Fibroblast of pulmonary artery (primary cell): ENCODE data around the gene POU3F1.
A peak's percentile ranks its signal among the peaks of the same experiment; 100 is the strongest.

ENCODE experiments used
- DNase-seq: peaks from one replicate; pipeline ENCODE4 v3.0.0-alpha.2; 2010; ENCODE audit warnings: low read depth
- H3K4me3 ChIP-seq: replicated peaks from 2 replicates; pipeline ENCODE4 v1.5.1; 2011; ENCODE audit warnings: low read depth, mild to moderate bottlenecking, control low read depth, low read length, moderate library complexity
- TF ChIP-seq, protein P1 (sequence below): IDR thresholded peaks from 2 replicates; pipeline ENCODE4 v1.5.1; 2011; ENCODE audit warnings: mild to moderate bottlenecking, control low read depth, low read length, inconsistent platforms; ENCODE audit errors: missing control alignments

POU3F1 gene

DNA sequence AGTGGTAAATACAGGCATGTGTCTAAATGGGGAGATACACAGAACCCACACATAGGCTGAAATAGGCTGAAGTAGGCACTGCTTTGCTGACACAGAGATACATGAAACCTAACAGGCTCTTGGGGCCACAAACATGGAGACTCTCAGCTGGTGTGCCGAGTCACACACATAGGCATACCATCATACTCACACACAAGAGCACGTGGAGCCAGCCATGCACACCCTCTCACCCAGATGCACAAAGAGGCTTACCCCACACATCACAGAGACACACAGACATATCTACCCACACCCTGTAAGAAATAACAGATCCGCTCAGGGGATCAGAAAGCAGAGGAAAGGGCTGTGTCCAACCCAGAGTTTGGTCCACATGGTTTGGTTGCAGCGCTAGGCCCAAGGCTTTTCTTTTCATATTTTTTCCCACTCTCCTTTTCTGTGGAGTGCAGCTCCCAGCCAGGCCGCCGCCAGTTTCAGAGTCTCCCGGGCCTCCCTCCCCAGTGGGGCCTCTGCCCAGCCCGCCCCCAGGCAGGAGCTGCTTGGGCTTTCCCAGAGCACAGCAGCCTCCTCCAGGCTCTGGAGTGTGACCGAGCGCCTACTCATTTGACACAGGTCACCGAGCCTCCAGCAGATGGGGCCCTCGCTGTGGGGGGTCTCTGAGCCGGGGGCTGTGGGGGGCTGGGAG lies 3.9 kb upstream of the POU3F1 start:
- DNase-seq: no peak
- H3K4me3 ChIP-seq: no peak overlapping the region
- TF ChIP-seq, protein P1, sequence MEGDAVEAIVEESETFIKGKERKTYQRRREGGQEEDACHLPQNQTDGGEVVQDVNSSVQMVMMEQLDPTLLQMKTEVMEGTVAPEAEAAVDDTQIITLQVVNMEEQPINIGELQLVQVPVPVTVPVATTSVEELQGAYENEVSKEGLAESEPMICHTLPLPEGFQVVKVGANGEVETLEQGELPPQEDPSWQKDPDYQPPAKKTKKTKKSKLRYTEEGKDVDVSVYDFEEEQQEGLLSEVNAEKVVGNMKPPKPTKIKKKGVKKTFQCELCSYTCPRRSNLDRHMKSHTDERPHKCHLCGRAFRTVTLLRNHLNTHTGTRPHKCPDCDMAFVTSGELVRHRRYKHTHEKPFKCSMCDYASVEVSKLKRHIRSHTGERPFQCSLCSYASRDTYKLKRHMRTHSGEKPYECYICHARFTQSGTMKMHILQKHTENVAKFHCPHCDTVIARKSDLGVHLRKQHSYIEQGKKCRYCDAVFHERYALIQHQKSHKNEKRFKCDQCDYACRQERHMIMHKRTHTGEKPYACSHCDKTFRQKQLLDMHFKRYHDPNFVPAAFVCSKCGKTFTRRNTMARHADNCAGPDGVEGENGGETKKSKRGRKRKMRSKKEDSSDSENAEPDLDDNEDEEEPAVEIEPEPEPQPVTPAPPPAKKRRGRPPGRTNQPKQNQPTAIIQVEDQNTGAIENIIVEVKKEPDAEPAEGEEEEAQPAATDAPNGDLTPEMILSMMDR: no peak

DNA sequence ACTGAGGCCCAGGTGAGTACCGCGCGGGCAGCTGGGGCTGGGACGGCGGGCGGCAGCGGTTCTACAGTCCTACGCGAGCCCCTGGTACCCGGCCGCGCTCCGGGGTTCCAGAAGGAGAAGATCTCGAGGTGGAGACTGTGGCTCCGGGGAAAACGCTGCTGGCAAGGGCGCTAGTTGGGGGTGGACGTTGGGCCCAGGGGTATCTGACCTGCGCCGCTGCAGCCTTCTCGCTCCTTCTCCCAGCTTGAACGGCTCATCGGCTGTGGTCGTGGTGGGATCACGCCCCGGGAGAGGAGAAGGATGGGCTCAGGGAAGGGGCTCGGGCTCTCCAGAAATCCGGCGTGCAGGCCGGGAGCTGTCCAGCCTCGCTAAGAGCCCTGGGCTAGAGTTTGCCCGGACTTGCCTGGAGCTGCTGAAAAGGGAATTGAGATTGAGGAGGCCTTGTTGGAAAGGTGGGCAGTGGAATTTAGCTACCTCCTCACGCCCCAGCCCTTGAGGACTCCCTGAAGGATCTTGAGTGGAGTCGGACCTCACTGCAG lies 1.1 kb upstream of the POU3F1 start:
- TF ChIP-seq, protein P1: no peak
- peak; percentile 49 for DNase-seq
- peak overlapping the region; percentile 50 for H3K4me3 ChIP-seq

DNA sequence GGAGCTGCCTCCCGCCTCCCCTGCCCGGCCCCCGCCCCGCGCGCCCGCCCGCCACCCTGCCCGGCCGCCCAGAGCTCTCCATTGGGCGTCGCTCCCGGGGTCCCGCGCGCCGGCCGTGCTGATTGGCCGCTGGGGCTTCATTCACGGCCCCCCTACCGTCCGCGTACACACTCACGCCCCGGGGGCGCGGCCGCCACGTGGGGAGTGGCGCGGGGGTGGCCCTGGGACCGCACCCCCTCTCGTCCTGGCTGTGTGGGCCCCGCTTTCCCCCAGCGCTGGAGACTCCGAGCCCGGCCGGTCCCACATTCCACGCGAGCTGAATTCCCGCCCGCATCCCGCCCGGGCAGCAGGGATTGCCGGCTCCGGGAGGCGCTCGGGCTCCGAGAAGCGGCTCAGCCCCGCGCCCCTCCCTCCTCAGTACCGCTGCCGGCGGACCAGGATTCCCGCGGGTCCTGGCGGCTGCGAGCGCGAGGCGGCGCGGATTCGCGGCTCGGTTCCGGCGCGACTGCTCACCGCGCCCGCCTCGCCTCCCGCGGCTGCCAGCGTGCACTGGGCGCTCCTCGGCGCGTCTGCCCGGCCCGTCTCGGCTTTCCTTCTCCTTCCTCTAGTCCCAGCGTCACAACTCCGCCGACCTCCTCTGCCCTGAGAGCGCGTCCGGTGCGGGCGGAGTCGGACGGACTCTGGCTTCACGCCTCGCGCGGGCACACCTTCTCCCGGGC lies 450 bp upstream of the POU3F1 start:
- DNase-seq: peak; percentile 71
- TF ChIP-seq, protein P1: no peak
- peak overlapping the region; percentile 50 for H3K4me3 ChIP-seq

DNA sequence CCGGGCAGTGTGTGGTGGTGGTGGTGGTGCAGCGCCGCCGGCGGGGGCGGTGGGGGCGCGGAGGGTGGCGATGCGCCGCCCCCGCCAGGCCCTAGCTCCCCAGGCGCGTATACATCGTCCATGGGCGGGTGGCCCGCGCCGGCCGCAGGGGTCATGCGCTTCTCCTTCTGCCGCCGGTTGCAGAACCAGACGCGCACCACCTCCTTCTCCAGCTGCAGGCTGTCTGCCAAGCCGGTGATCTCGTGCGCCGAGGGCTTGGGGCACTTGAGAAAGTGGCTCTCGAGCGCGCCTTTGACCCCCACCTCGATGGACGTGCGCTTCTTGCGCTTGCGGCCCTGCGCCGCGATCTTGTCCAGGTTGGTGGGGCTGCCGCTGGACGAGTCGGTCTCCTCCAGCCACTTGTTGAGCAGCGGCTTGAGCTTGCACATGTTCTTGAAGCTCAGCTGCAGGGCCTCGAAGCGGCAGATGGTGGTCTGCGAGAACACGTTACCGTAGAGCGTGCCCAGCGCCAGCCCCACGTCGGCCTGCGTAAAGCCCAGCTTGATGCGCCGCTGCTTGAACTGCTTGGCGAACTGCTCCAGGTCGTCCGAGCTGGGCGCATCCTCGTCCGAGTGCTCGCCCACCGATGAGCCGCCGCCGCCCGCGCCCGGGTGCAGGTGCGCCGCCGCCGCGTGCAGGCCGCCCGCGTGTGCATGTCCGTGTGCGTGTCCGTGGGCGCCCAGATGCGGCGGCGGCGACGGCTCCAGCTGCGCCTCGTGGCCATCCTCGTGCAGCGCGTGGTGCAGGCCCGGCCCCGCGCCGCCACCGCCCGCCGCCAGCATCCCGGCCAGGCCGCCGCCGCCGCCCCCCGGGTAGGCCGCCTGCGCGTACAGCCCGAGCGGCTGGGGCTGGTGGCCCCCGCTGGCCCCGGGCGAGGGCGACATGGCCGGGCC lies 926 bp downstream of the POU3F1 start:
- no peak for DNase-seq
- TF ChIP-seq, protein P1: no peak
- no peak overlapping the region for H3K4me3 ChIP-seq

DNA sequence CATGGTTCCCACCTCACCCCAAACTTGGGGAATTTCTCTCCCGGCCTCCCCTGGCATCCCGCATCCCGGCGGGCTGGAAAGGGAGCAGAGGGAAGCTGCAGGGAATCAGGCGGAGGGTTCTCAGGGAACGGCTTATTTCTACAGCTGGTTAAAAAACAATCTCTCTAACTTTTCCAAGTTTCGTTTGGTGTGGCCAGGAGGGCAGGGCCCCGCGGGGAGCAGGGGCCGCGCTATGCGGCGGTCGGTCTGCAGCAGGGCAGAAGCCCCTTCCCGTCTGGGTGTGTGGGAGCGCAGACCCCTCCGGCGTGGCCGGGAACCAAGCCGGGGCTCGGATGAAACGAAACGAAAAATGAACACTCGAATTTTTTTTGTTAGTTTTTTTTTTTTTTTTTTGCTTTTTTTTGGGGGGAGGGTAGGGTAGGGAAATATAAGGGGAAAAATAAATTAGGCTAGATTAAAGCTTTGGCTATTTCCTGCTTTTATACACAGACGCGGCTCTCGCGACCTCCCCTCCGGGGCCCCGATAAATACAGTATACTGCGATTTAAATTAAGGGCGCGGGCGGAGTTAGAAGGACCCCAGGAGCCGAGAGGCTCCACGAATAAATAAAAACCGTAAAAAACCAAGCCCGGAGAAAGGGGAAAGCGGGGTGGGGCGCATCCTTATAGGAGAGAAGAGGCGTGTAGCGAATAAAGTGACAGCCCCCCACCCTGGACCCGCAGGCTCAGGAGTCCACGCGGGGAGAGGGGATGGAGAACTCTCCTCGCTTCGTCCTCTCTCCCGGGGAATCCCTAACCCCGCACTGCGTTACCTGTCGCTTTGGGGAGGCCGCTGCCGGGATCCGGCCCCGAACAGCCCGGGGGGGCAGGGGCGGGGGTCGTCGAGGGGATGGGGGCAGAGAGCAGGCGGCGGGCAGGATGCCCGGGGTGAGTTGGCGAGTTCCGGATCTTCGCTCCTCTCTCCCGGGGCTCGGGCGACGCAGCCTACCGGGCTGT lies 2.1 kb downstream of the POU3F1 start:
- TF ChIP-seq, protein P1: no peak
- H3K4me3 ChIP-seq: peak overlapping the region; percentile 36
- no peak for DNase-seq
